Endodermal cell (in vitro differentiated cells): ENCODE results near the gene GALNT14. TPM values are rescaled to one million over a fixed set of nuclear protein-coding genes. Genes with fewer than 3 reads are reported as not detected.

Experiments
- DNase-seq: peaks from one replicate; pipeline ENCODE4 v3.0.0-alpha.2; 2017
- H3K27ac ChIP-seq: 2 replicates; pipeline ENCODE4 v1.5.1; 2013; ENCODE audit warnings: mild to moderate bottlenecking, low read depth, low read length, moderate library complexity
- H3K27me3 ChIP-seq: 2 replicates; pipeline ENCODE4 v1.6.1; 2013; ENCODE audit warnings: mild to moderate bottlenecking, low read length, moderate library complexity; ENCODE audit not compliant: insufficient read depth, control insufficient read depth, poor library complexity, severe bottlenecking
- H3K36me3 ChIP-seq: 2 replicates; pipeline ENCODE4 v1.7.0; 2013; ENCODE audit warnings: mild to moderate bottlenecking, low read length, moderate library complexity; ENCODE audit not compliant: control insufficient read depth, insufficient read depth
- H3K4me1 ChIP-seq: one replicate; pipeline ENCODE4 v1.7.0; 2013; ENCODE audit warnings: low read length; ENCODE audit not compliant: control insufficient read depth, insufficient read depth
- H3K4me3 ChIP-seq: 2 replicates; pipeline ENCODE4 v1.5.1; 2013; ENCODE audit warnings: mild to moderate bottlenecking, low read length, moderate library complexity
- H3K9ac ChIP-seq: 2 replicates; pipeline ENCODE4 v1.6.1; 2013; ENCODE audit warnings: mild to moderate bottlenecking, low read length, moderate library complexity; ENCODE audit not compliant: poor library complexity, severe bottlenecking; ENCODE audit errors: extremely low read depth
- H3K9me3 ChIP-seq: 2 replicates; pipeline ENCODE4 v1.6.1; 2013; ENCODE audit warnings: mild to moderate bottlenecking, low read length, moderate library complexity; ENCODE audit not compliant: control insufficient read depth
- H3K27ac Mint-ChIP-seq: 2 replicates; pipeline ENCODE4 v1.8.0; 2020; ENCODE audit warnings: mixed read lengths
- H3K27me3 Mint-ChIP-seq: 2 replicates; pipeline ENCODE4 v1.8.0; 2021; ENCODE audit warnings: mild to moderate bottlenecking, mixed read lengths; ENCODE audit not compliant: insufficient read depth
- H3K36me3 Mint-ChIP-seq: 2 replicates; pipeline ENCODE4 v1.8.0; 2020; ENCODE audit warnings: low read depth, mixed read lengths
- H3K4me1 Mint-ChIP-seq: 2 replicates; pipeline ENCODE4 v1.8.0; 2020; ENCODE audit warnings: mixed read lengths
- H3K4me3 Mint-ChIP-seq: 2 replicates; pipeline ENCODE4 v1.8.0; 2020; ENCODE audit warnings: mild to moderate bottlenecking, moderate library complexity, mixed read lengths
- H3K9me3 Mint-ChIP-seq: 2 replicates; pipeline ENCODE4 v1.8.0; 2020; ENCODE audit warnings: mild to moderate bottlenecking, mixed read lengths
- WGBS, 2 experiments: methylation state at CpG; one replicate each; pipeline versions ENCODE4 v1.1.5 to v1.1.7; 2013; ENCODE audit warnings: missing lambda C conversion rate in 2 of 2, mixed read lengths in 1 of 2; ENCODE audit not compliant: insufficient coverage in 1 of 2, insufficient read length in 1 of 2; 5-methylcytosine and 5-hydroxymethylcytosine counted together
- total RNA-seq, 2 donors: library from RNA; stranded (reverse); fragmentation: NEBNext Ultra II Directional in 1 of 2; extraction: Animal tissue kit (Norgen Biotek cat#: 25700) in 1 of 2; gene quantifications; 2 replicates in 1 of 2; 3 replicates in 1 of 2; pipeline ENCODE4 v1.2.1, GENCODE V29; 2021
- TF ChIP-seq, protein P1 (sequence below): fragments of 200-600 bp; sonication (generic); conservative IDR thresholded peaks from 2 replicates; pipeline ENCODE4 v1.5.0; 2021; ENCODE audit warnings: antibody characterized with exemption, mild to moderate bottlenecking

GALNT14 gene
- total RNA-seq, 2 donors from 2014 or later = 1.4 TPM

DNA sequence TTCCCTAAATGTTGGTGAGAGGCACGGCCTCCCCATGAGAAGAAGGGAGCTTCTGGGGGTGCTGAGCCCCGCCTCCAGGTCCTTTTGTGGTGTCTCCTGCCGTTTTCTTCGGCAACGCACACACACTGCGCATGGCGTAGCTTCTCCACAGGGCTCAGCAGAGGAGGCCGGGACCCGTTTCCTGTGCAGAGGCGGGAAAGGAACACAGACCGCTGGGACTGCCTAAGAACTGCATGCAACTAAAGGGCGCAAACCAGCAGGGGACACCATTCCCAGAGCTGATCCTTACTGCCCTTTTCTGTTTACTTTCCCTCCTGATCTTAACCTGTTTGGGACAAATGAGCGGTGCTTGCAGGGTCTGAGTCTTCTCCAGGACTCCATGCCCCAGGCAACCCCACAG is 240.7 kb downstream of the GALNT14 start:
- 92 to 100% methylated on average over 11 to 13 of the region's 13 CpGs for WGBS, 2 experiments
- Histone ChIP-seq H3K27me3 (no peaks in the 10 kb centered on the region), H3K9me3 (no peaks in the 10 kb centered on the region), H3K4me1 (no peaks in the 10 kb centered on the region), H3K9ac (no peak overlapping the region), H3K4me3 (no peak overlapping the region), H3K27ac (no peak overlapping the region), H3K36me3 (no peaks in the 10 kb centered on the region)
- no peak overlapping the region for H3K4me3 Mint-ChIP-seq
- no peaks in the 10 kb centered on the region for H3K36me3 Mint-ChIP-seq
- TF ChIP-seq, protein P1, sequence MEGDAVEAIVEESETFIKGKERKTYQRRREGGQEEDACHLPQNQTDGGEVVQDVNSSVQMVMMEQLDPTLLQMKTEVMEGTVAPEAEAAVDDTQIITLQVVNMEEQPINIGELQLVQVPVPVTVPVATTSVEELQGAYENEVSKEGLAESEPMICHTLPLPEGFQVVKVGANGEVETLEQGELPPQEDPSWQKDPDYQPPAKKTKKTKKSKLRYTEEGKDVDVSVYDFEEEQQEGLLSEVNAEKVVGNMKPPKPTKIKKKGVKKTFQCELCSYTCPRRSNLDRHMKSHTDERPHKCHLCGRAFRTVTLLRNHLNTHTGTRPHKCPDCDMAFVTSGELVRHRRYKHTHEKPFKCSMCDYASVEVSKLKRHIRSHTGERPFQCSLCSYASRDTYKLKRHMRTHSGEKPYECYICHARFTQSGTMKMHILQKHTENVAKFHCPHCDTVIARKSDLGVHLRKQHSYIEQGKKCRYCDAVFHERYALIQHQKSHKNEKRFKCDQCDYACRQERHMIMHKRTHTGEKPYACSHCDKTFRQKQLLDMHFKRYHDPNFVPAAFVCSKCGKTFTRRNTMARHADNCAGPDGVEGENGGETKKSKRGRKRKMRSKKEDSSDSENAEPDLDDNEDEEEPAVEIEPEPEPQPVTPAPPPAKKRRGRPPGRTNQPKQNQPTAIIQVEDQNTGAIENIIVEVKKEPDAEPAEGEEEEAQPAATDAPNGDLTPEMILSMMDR = no peak
- H3K4me1 Mint-ChIP-seq = peaks cover 5% of the 10 kb centered on the region
- H3K9me3 Mint-ChIP-seq = peaks cover 3% of the 10 kb centered on the region
- H3K27ac Mint-ChIP-seq = no peak overlapping the region
- peaks cover 4% of the 10 kb centered on the region for H3K27me3 Mint-ChIP-seq
- peak; percentile 42 for DNase-seq

DNA sequence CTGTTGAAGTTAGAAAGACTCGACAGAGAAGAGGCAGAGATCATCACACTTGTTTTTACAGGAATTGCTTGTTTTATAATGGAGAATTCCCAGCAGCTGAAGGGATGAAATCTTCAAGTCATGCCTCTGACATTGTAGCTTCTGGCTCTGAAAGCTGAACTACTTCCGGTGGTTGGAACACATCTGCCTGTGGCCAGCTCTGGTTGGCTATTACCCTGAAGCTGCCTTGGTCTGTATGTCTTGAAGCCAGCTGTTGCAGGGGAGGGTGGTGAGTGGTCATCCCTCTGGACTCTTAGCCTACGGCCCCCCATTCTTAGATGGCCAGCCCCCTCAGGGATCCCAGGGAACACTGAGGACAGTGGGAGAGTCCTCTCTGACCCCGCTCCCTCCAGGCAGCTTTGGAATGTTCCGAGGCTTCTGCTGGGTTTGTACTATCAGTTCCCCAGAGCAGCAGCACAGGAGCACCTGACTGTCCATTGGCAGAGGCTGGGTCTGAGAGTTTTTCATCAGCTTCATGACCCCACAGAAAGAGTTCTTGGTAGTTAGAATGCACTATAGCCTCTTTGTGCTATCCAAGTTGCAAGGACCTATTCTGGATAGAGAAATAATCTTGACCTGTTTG is 243.6 kb downstream of the GALNT14 start:
- H3K9me3 ChIP-seq = no peaks in the 10 kb centered on the region
- TF ChIP-seq, protein P1 = no peak

DNA sequence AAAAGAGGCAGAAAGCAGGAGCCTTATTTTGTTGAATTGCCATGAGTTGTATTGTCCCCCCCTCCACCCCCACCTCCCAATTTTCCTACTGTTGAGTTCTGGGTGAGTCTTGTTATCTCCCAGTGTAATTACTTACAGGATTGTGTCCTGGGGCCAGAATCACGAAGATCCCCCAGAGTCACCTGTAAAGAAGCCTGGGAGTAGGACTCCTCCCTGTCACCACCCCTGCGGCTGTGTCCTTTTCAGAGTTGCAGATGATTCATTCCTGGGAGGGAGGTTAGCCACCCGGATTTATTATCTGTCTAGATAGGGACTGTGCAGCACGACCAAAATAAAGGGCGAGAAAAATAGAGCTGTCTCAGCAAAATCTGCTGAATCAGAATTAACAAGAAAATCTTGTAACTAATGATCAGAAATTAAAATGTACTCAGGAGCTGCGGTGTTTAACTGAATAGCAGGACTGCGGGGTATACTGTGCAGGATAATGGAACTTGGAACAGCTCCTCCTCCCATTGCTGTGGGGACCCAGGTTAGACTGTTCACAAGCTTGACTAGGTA is 249.3 kb downstream of the GALNT14 start:
- Mint-ChIP-seq H3K27me3 (no peaks in the 10 kb centered on the region), H3K4me3 (no peak overlapping the region), H3K27ac (no peak overlapping the region), H3K4me1 (peaks cover 15% of the 10 kb centered on the region), H3K36me3 (no peaks in the 10 kb centered on the region), H3K9me3 (no peaks in the 10 kb centered on the region)
- TF ChIP-seq, protein P1 = no peak
- Histone ChIP-seq H3K36me3 (no peaks in the 10 kb centered on the region), H3K27me3 (no peaks in the 10 kb centered on the region), H3K27ac (no peak overlapping the region), H3K4me3 (no peak overlapping the region), H3K9ac (no peak overlapping the region), H3K9me3 (no peaks in the 10 kb centered on the region), H3K4me1 (peaks cover 3% of the 10 kb centered on the region)
- WGBS, 2 experiments = 79% methylated on average over 5 to 7 of the region's 7 CpGs
- DNase-seq = no peak

More for the DNA sequence above, 243.6 kb downstream of the GALNT14 start:
- H3K27me3 ChIP-seq = no peaks in the 10 kb centered on the region
- H3K27ac Mint-ChIP-seq = no peak overlapping the region
- H3K36me3 Mint-ChIP-seq = no peaks in the 10 kb centered on the region
- peaks cover 5% of the 10 kb centered on the region for H3K4me1 Mint-ChIP-seq
- no peaks in the 10 kb centered on the region for H3K4me1 ChIP-seq
- no peak overlapping the region for H3K4me3 Mint-ChIP-seq
- H3K27me3 Mint-ChIP-seq = peaks cover 4% of the 10 kb centered on the region
- no peak overlapping the region for H3K4me3 ChIP-seq
- H3K36me3 ChIP-seq = no peaks in the 10 kb centered on the region
- H3K27ac ChIP-seq = no peak overlapping the region
- WGBS, 2 experiments = 88 to 93% methylated on average over 1 to 5 of the region's 5 CpGs
- H3K9ac ChIP-seq = no peak overlapping the region
- no peak for DNase-seq
- H3K9me3 Mint-ChIP-seq = peaks cover 3% of the 10 kb centered on the region
